ENCODE results near the gene CABYR.

DNA sequence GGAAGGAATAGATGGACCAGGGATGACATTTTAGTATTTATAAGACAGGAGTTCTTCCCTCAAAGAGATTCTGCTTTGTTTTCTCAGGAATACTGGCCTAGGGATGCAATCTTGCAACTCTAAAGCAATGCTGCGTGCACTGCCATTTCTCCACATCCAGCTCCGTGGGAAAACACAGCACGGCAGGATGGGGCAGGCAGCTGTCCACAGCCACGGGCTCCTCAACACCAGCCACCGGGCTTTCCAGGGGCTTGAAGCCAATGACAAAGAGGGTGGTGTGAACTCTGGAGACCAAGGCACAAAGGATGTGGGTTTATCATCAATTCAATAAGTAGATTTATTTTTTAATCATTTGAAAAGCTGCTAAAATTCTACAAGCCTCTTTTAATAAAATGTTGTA lies 49.3 kb downstream of the CABYR start:
- TF ChIP-seq, protein P1, sequence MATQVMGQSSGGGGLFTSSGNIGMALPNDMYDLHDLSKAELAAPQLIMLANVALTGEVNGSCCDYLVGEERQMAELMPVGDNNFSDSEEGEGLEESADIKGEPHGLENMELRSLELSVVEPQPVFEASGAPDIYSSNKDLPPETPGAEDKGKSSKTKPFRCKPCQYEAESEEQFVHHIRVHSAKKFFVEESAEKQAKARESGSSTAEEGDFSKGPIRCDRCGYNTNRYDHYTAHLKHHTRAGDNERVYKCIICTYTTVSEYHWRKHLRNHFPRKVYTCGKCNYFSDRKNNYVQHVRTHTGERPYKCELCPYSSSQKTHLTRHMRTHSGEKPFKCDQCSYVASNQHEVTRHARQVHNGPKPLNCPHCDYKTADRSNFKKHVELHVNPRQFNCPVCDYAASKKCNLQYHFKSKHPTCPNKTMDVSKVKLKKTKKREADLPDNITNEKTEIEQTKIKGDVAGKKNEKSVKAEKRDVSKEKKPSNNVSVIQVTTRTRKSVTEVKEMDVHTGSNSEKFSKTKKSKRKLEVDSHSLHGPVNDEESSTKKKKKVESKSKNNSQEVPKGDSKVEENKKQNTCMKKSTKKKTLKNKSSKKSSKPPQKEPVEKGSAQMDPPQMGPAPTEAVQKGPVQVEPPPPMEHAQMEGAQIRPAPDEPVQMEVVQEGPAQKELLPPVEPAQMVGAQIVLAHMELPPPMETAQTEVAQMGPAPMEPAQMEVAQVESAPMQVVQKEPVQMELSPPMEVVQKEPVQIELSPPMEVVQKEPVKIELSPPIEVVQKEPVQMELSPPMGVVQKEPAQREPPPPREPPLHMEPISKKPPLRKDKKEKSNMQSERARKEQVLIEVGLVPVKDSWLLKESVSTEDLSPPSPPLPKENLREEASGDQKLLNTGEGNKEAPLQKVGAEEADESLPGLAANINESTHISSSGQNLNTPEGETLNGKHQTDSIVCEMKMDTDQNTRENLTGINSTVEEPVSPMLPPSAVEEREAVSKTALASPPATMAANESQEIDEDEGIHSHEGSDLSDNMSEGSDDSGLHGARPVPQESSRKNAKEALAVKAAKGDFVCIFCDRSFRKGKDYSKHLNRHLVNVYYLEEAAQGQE (tag by site-specific recombination; IDR thresholded peaks at IDR 0.05), result no peak
- TF ChIP-seq ZNF513 (tag by site-specific recombination; IDR thresholded peaks at IDR 0.05), result no peak
- TF ChIP-seq SP2 (tag by site-specific recombination; IDR thresholded peaks at IDR 0.05), result no peak
- no peak for TF ChIP-seq ZNF23 (tag by site-specific recombination; IDR thresholded peaks at IDR 0.05; ENCODE audit: borderline replicate concordance)
- TF ChIP-seq, protein P2, sequence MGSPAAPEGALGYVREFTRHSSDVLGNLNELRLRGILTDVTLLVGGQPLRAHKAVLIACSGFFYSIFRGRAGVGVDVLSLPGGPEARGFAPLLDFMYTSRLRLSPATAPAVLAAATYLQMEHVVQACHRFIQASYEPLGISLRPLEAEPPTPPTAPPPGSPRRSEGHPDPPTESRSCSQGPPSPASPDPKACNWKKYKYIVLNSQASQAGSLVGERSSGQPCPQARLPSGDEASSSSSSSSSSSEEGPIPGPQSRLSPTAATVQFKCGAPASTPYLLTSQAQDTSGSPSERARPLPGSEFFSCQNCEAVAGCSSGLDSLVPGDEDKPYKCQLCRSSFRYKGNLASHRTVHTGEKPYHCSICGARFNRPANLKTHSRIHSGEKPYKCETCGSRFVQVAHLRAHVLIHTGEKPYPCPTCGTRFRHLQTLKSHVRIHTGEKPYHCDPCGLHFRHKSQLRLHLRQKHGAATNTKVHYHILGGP (tag by site-specific recombination; IDR thresholded peaks at IDR 0.05), result no peak
- no peak for TF ChIP-seq ZNF529 (tag by site-specific recombination; IDR thresholded peaks at IDR 0.05; ENCODE audit: insufficient replicate concordance)
